ENCODE data around the gene CPT2.

DNA sequence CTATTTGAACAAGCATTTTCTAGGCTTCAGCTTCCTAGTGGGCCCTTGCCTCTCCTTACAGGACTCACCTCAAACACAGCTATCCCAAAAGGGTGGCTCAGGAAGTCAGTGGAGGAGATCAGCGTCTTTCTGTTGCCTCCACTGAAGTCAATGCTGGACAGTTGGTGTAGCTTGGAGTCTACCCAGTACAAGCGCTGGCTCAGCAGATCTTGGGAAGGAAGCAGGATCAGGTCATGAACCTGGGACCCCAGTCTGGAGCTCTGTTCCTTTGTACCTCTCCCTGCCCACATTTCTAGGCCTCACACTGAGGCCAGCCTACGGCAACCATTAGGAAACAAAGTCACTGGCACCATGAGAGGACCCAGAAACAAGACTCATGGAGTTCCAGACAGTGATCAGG is 65.4 kb downstream of the CPT2 start:
- TF ChIP-seq MYC (IDR thresholded peaks at IDR 0.05; ENCODE audit: low read depth, low read length) (no peak), POLR2A (IDR thresholded peaks at IDR 0.05; ENCODE audit: extremely low read depth, insufficient read length) (no peak)
- TF ChIP-seq, protein P1, sequence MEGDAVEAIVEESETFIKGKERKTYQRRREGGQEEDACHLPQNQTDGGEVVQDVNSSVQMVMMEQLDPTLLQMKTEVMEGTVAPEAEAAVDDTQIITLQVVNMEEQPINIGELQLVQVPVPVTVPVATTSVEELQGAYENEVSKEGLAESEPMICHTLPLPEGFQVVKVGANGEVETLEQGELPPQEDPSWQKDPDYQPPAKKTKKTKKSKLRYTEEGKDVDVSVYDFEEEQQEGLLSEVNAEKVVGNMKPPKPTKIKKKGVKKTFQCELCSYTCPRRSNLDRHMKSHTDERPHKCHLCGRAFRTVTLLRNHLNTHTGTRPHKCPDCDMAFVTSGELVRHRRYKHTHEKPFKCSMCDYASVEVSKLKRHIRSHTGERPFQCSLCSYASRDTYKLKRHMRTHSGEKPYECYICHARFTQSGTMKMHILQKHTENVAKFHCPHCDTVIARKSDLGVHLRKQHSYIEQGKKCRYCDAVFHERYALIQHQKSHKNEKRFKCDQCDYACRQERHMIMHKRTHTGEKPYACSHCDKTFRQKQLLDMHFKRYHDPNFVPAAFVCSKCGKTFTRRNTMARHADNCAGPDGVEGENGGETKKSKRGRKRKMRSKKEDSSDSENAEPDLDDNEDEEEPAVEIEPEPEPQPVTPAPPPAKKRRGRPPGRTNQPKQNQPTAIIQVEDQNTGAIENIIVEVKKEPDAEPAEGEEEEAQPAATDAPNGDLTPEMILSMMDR (IDR thresholded peaks at IDR 0.05; ENCODE audit: low read depth, low read length) = no peak
- TF ChIP-seq, protein P2, sequence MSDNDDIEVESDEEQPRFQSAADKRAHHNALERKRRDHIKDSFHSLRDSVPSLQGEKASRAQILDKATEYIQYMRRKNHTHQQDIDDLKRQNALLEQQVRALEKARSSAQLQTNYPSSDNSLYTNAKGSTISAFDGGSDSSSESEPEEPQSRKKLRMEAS (IDR thresholded peaks at IDR 0.05; ENCODE audit: low read depth, low read length) = no peak

Measured in NB4 (cell line).